GM18520 (cell line): ENCODE data around the gene PEAR1.

Experiments used
- ATAC-seq: cut with Tn5 transposase; IDR thresholded peaks from one replicate; pipeline ENCODE4 v1.9.1; 2021; ENCODE audit not compliant: unreplicated experiment

Gene PEAR1

GRCh38 chr1:156860113-156860627 lies 33.3 kb upstream of the PEAR1 start:
- no peak for ATAC-seq

GRCh38 chr1:156860628-156861423 lies 32.7 kb upstream of the PEAR1 start, which contains the start of gene NTRK1:
Gene NTRK1 (plus strand): TSS chr1:156860865. CDS start chr1:156860935, 70 bp downstream.
- ATAC-seq = no peak

- no peak for ATAC-seq
Measured at GRCh38 chr1:156862584-156862983, 30.9 kb upstream of the PEAR1 start.

- ATAC-seq = no peak
Measured at GRCh38 chr1:156862997-156863599, 30.4 kb upstream of the PEAR1 start.

GRCh38 chr1:156863631-156864030 lies 29.9 kb upstream of the PEAR1 start:
- ATAC-seq = no peak

GRCh38 chr1:156864796-156865195 lies 28.7 kb upstream of the PEAR1 start:
- ATAC-seq = no peak

- ATAC-seq = no peak
Measured at GRCh38 chr1:156865258-156865657, 28.3 kb upstream of the PEAR1 start.

GRCh38 chr1:156865865-156866248 lies 27.7 kb upstream of the PEAR1 start:
- ATAC-seq = no peak

- ATAC-seq = no peak
Measured at GRCh38 chr1:156866249-156866909, 27.1 kb upstream of the PEAR1 start.

GRCh38 chr1:156868341-156868740 lies 25.2 kb upstream of the PEAR1 start:
- no peak for ATAC-seq

- ATAC-seq = no peak
Measured at GRCh38 chr1:156869455-156869854, 24.1 kb upstream of the PEAR1 start.

GRCh38 chr1:156873659-156874058 lies 19.9 kb upstream of the PEAR1 start:
- no peak for ATAC-seq

- no peak for ATAC-seq
Measured at GRCh38 chr1:156874142-156874541, 19.4 kb upstream of the PEAR1 start.

- no peak for ATAC-seq
Measured at GRCh38 chr1:156874572-156875340, 18.8 kb upstream of the PEAR1 start.

- no peak for ATAC-seq
Measured at GRCh38 chr1:156875341-156875615, 18.2 kb upstream of the PEAR1 start.

- ATAC-seq = no peak
Measured at GRCh38 chr1:156876281-156876680, 17.2 kb upstream of the PEAR1 start.

- no peak for ATAC-seq
Measured at GRCh38 chr1:156877433-156878170, 15.9 kb upstream of the PEAR1 start.

GRCh38 chr1:156879876-156880275 lies 13.6 kb upstream of the PEAR1 start:
- ATAC-seq = no peak

GRCh38 chr1:156880473-156880872 lies 13.0 kb upstream of the PEAR1 start:
- ATAC-seq = no peak

- no peak for ATAC-seq
Measured at GRCh38 chr1:156881101-156881500, 12.4 kb upstream of the PEAR1 start.

- no peak for ATAC-seq
Measured at GRCh38 chr1:156881663-156882062, 11.9 kb upstream of the PEAR1 start.
